HAP-1 (cell line): ENCODE measurements around the gene SAXO2.
"Not testable (repeated sequence)": the region's sequence is repeated elsewhere in the genome, so short reads cannot be mapped to it uniquely, and the experiment has no call there.

Experiments used
- DNase-seq, 2 experiments: peaks; one replicate each; pipeline ENCODE4 v3.0.0-alpha.2; 2016 to 2020; ENCODE audit warnings: low spot score in 2 of 2
- H3K27me3 ChIP-seq: fragments of 250-450 bp; sonication (Bioruptor Pico); 2 replicates; pipeline ENCODE4 v1.5.1; 2020; ENCODE audit warnings: low read depth, mild to moderate bottlenecking, moderate library complexity
- H3K36me3 ChIP-seq: fragments of 250-450 bp; sonication (Bioruptor Pico); replicated peaks from 2 replicates; pipeline ENCODE4 v1.5.1; 2020; ENCODE audit warnings: mild to moderate bottlenecking
- H3K4me1 ChIP-seq: fragments of 250-450 bp; sonication (Bioruptor Pico); 2 replicates; pipeline ENCODE4 v1.5.1; 2020; ENCODE audit warnings: mild to moderate bottlenecking
- H3K4me3 ChIP-seq: fragments of 250-450 bp; sonication (Bioruptor Pico); 2 replicates; pipeline ENCODE4 v1.5.1; 2020; ENCODE audit warnings: mild to moderate bottlenecking, moderate library complexity
- H3K9me3 ChIP-seq: fragments of 250-450 bp; sonication (Bioruptor Pico); 2 replicates; pipeline ENCODE4 v1.5.1; 2020; ENCODE audit warnings: mild to moderate bottlenecking, moderate library complexity
- in situ Hi-C: fragments of 300-500 bp; cut with MboI; formaldehyde crosslinking; loops from 3 replicates; pipeline ENCODE4 v1.14.3; 2020; ENCODE audit warnings: low sequenced_read_pairs, inconsistent platforms, mixed read lengths

The SAXO2 gene

DNA sequence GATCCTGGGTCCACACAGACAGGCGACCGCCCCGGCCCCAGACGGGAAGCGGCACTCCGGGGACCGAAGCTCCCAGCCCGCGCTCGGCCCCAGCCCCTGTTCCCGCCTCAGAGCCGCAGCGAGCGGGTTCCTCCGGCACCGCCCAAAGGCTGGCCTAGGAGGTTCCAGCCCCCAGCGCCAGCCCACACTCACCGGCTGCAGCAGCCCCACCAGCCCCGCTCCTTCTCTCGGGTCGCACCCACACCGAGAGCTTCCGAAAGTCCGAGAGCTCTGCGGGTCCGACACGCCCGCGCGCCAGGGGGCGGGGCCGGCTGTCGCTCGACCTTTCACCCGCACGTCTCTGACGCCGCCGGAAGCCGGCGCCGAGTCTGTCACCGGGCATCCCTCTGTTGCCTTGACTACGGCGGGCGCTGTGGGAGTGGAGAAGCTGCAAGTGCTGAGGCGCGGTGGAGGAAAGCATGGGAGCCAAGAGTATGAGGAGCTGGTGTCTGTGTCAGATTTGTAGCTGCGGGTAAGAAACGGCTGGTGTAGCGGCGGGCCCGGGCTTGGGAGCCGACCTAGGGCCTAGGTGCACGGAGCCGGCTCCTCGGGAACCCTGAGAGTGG is at the start of gene SAXO2, which contains the start of gene EFL1:
TSS of gene SAXO2 (plus strand) at position 397 of the 605 bp plus-strand sequence. CDS start at position 459, 62 bp downstream.
TSS of gene EFL1 (minus strand) at position 313 of the 605 bp plus-strand sequence. CDS start 956 bp downstream, outside the sequence.
- H3K4me3 ChIP-seq, result peak within 1 kb of the TSS; percentile 95
- peaks cover 16% of the 10 kb centered on the region for H3K36me3 ChIP-seq
- no peaks in the 10 kb centered on the region for H3K27me3 ChIP-seq
- no peaks in the 10 kb centered on the region for H3K9me3 ChIP-seq
- H3K4me1 ChIP-seq, result peaks cover 18% of the 10 kb centered on the region
- in situ Hi-C loops, result no loop called here
- peak; percentile 96 to 100 for DNase-seq

DNA sequence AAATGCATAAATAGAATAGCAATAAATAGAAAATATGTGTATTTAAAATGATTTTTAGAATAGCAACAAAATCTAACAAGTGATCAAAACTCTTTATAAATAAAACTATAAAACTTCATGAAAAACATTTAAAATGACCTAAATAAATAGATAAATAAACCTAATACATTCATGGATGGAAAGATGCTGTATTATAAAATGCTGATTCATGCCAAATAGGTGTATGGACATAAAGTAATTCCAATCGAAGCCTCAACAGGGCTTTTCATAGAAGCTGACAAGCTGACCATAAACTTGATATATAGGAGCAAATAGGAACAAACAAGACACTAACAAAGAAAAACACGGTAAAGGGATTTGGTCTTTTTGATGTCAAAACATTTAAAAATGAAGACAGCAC is 46.5 kb upstream of the SAXO2 start:
- H3K4me3 ChIP-seq, DNase-seq, H3K9me3 ChIP-seq, H3K36me3 ChIP-seq, in situ Hi-C loops, H3K27me3 ChIP-seq, H3K4me1 ChIP-seq: not testable (repeated sequence)

DNA sequence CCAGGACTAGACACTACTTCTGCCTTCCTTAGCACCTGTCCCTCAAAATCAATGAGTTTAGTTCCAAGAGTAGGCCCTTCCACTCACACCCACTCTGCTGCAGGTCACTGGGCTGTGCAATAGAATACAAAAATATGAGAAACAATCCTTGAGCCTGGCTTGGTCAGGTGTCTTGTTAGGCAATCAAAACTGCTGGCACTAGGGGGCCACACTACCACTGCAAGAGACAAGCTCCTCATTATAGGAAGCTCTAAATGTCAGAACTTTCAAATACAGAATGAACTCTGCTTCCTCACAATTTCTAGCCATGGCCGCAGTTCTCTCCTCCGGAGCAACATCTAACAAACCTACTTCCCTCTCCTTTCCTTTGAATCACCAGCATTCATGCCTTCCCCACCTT is 41.1 kb upstream of the SAXO2 start:
- H3K4me1 ChIP-seq, H3K36me3 ChIP-seq, H3K27me3 ChIP-seq, H3K9me3 ChIP-seq, H3K4me3 ChIP-seq, in situ Hi-C loops: not testable (repeated sequence)
- DNase-seq, result peak in 1 of 2 experiments; percentile 56

GRCh38 chr15:82228750-82229149 is 33.9 kb upstream of the SAXO2 start:
- Histone ChIP-seq H3K4me3 (no peak overlapping the region), H3K4me1 (peaks cover 18% of the 10 kb centered on the region), H3K36me3 (peaks cover 16% of the 10 kb centered on the region), H3K9me3 (no peaks in the 10 kb centered on the region), H3K27me3 (no peaks in the 10 kb centered on the region)
- DNase-seq, result no peak
- in situ Hi-C loops, result no loop called here

GRCh38 chr15:82231233-82231632 is 31.4 kb upstream of the SAXO2 start:
- no peaks in the 10 kb centered on the region for H3K9me3 ChIP-seq
- peaks cover 16% of the 10 kb centered on the region for H3K36me3 ChIP-seq
- in situ Hi-C loops, result no loop called here
- peaks cover 21% of the 10 kb centered on the region for H3K4me1 ChIP-seq
- no peak for DNase-seq
- H3K27me3 ChIP-seq, result no peaks in the 10 kb centered on the region
- H3K4me3 ChIP-seq, result no peak overlapping the region

GRCh38 chr15:82231842-82232241 is 30.8 kb upstream of the SAXO2 start:
- peaks cover 21% of the 10 kb centered on the region for H3K4me1 ChIP-seq
- in situ Hi-C loops, result no loop called here
- peak in 1 of 2 experiments; percentile 40 for DNase-seq
- no peaks in the 10 kb centered on the region for H3K9me3 ChIP-seq
- no peaks in the 10 kb centered on the region for H3K27me3 ChIP-seq
- peaks cover 16% of the 10 kb centered on the region for H3K36me3 ChIP-seq
- no peak overlapping the region for H3K4me3 ChIP-seq

DNA sequence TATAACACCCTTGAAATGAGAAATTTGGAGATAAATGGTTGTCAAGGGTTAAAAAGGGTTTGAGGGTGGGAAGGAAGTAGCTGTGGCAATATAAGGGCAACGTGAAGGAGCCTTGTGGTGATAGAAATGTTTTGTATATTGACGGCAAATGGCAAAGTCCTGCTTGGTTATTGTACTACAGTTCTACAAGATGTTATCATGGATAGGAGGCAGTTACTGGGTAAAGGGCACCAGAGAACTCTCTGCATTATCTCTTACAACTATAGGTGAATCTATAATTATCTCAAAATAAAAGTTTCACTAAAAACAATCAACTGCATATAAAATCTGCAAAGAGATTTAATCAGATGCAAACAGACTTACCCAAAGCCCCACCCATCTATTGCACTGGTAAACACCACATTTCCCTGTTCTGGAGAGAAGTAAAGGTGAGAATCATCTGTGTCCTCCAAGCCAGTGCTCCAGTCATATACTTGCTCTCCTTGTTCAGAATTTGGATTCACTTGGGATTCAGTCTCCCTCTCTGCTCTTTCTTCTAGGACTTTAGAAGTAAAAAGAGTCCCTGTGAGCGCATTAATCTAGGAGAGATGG is 24.6 kb upstream of the SAXO2 start:
- H3K9me3 ChIP-seq, H3K4me1 ChIP-seq, in situ Hi-C loops, DNase-seq, H3K4me3 ChIP-seq, H3K27me3 ChIP-seq: not testable (repeated sequence)
- H3K36me3 ChIP-seq, result peaks cover 24% of the 10 kb centered on the region

- Histone ChIP-seq H3K4me1 (no peaks in the 10 kb centered on the region), H3K36me3 (peaks cover 24% of the 10 kb centered on the region), H3K9me3 (no peaks in the 10 kb centered on the region), H3K27me3 (no peaks in the 10 kb centered on the region), H3K4me3 (no peak overlapping the region)
- in situ Hi-C loops, result no loop called here
- no peak for DNase-seq
These were observed 22.8 kb upstream of the SAXO2 start for GRCh38 chr15:82239685-82240391.

DNA sequence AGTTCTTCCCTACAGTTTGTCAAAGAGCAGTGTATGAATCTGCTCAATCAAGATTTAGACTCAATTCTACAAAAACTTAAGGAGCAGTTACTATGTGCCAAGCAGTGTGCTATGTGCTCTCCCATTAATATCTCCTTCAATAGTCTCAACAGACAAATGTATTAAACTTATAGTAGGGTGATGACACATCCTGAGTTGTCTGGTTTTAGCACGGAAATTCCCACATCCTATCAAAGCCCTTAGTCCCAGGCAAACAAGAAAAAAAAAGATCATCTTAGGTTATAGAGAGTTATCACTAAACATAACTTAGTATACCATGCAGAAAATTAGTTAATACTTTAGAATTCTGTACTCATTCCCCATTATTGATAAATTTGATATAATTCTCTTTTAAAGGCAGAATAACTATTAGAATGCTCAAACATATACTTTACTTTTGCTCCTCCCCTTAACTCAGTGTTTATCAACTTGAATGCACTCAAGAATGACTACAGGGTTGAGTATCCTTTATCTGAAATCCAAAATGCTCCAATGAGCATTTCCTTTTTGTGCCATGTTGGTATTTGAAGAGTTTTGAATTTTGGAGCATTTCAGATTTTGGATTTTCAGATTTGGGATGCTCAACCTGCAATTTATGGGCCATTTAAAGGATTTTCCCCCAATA is 20.6 kb upstream of the SAXO2 start:
- DNase-seq, H3K4me1 ChIP-seq, in situ Hi-C loops, H3K27me3 ChIP-seq, H3K9me3 ChIP-seq, H3K4me3 ChIP-seq: not testable (repeated sequence)
- H3K36me3 ChIP-seq, result peaks cover 28% of the 10 kb centered on the region

DNA sequence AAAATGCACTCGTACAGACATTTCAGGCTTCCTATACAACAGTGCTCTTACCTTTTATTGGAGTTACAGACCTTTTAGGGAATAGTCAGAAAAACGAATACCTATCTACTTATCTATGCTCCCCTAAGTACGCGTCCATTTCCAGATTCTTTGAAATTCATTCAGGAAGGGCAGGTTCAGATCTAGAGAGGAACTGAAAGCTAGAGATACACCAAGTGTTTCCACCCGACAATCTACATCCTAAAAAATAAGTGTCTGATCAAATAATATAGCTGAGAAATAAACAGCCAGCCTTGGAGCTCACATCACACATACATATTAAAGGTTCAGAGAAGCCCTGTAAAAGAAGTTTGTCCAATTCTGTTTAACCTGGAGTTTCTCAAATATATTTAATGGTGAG is 19.0 kb upstream of the SAXO2 start:
- H3K27me3 ChIP-seq, H3K4me3 ChIP-seq, in situ Hi-C loops, H3K9me3 ChIP-seq, DNase-seq, H3K4me1 ChIP-seq: not testable (repeated sequence)
- peaks cover 28% of the 10 kb centered on the region for H3K36me3 ChIP-seq

- H3K4me1 ChIP-seq, H3K27me3 ChIP-seq, H3K9me3 ChIP-seq, H3K4me3 ChIP-seq, DNase-seq, in situ Hi-C loops: not testable (repeated sequence)
- peaks cover 11% of the 10 kb centered on the region for H3K36me3 ChIP-seq
These were observed 16.7 kb upstream of the SAXO2 start for GRCh38 chr15:82245956-82246355.

- in situ Hi-C loops, DNase-seq, H3K27me3 ChIP-seq, H3K9me3 ChIP-seq, H3K4me3 ChIP-seq, H3K4me1 ChIP-seq: not testable (repeated sequence)
- peaks cover 11% of the 10 kb centered on the region for H3K36me3 ChIP-seq
These were observed 14.4 kb upstream of the SAXO2 start for GRCh38 chr15:82248261-82248660.

GRCh38 chr15:82261566-82262421 is 824 bp upstream of the SAXO2 start:
- DNase-seq, result peak; percentile 56 to 76
- peaks cover 18% of the 10 kb centered on the region for H3K4me1 ChIP-seq
- peaks cover 18% of the 10 kb centered on the region for H3K36me3 ChIP-seq
- H3K27me3 ChIP-seq, in situ Hi-C loops, H3K9me3 ChIP-seq: not testable (repeated sequence)
- H3K4me3 ChIP-seq, result peak overlapping the region; percentile 95
